RPMI7951 (cell line): ENCODE data around the gene RFX2. TPM values are rescaled to one million over a fixed set of nuclear protein-coding genes. Genes with fewer than 3 reads are reported as not detected.

Experiments
- DNase-seq: peaks from one replicate; pipeline ENCODE4 v3.0.0-alpha.2; 2012; ENCODE audit warnings: low read depth
- total RNA-seq: library from RNA; depleted of rRNA; stranded (reverse); fragments of >200 nt; shearing (Covaris generic); gene quantifications from 2 replicates; pipeline ENCODE4 v1.2.3, GENCODE V29; 2014; rRNA removed

Gene RFX2
- total RNA-seq, 1 experiment from 2014 or later = 7.3 TPM

DNA sequence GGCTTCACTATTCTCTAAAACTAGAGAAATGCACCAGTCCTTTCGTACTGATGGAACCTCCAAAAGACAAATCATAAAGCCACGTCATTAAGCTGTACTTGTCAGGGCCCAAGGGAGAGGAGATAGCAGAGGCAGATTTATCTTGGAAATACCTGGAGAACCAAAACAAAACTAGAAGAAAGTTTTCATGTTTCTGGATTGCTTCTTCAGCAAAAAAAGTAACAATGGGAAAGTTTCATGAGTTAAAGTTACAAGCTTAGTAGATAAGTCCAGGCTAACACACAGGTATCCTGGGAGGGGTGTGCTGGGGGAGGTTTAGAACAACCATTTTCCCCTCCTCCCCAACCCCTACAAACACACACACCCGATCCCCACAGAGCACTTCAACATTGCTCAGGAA lies 154.0 kb downstream of the RFX2 start:
- DNase-seq = no peak

DNA sequence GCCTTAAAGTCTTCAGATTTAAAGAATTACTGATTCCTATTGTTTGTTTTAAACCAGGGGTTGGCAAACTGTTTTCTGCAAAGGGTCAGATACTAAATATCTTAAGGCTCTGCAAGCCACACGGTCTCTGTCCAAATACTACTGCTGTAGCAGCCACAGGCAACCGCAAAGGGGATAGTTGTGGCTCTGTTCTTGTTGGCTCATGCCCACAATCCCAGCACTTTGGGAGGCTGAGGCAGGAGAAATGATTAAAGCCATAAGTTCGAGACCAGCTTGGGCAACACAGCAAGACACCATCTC lies 154.7 kb downstream of the RFX2 start:
- peak; percentile 43 for DNase-seq

DNA sequence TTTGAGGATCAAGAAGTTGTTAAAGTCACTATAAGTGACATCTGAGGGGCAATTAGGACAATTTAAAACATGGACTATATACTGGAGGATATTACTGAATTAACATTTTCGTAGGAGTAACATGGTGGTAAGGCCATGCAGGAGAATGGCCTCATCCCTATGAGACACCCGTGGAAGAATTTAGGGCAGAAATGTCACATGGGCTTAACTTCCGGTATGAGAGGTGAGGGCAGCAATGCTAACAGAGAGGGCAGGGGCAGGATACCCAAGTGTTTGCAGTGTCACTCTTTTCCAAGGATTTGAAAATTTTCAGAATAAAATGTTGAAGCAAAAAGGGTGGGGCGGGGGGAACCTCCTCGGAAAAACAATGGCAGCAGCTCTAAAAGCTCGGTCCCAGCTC lies 156.0 kb downstream of the RFX2 start:
- no peak for DNase-seq

GRCh38 chr19:5953680-5954213 lies 156.6 kb downstream of the RFX2 start:
- DNase-seq = peak; percentile 77

GRCh38 chr19:5953030-5953589 lies 157.2 kb downstream of the RFX2 start:
- DNase-seq = peak; percentile 27

- DNase-seq = no peak
Measured at GRCh38 chr19:5952193-5953029, 157.9 kb downstream of the RFX2 start.

DNA sequence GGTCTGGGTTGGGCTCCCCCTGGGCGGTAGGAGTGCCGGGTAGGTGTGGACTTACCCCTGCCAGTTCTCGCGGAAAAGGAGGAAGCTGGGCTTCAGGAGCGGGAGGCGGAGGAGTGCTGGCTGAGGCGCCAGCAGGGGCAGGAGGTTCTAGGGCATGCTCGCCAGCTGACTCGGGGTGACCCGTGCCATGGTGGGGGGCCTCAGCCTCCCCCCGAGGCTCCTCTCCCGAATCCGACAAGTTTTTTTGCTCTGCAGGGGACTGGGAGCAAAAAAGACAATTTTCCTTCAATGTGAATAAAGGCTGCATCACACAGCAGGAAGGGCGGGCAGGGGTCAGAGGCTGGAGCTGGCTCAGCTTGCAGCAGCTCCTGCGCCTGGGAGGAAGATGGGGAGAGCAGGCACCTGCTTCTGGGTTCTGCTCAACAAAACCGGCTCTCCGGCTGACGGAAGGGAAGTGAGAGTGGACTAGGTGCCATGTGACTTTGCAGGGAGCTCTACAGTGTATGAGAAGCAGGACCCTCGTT lies 158.9 kb downstream of the RFX2 start:
- no peak for DNase-seq

DNA sequence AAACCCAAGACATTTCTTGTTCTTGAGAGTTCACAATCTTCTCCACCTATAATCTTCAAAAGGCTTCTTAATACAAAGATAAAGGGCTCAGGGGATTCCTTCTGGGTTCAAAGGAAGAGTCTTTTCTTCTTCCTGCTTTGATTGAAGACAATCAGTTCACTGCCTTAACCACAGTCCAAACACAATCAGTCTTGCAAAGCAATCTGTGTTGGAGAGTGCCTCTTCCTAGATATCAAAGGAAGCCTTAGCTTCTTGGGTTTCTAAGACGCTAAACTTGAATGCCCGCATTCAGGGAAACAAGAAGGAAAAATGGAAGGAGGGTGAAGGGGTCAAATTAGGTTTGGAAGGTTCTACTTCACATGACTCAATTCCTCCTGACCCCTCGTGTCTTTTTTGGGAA lies 159.6 kb downstream of the RFX2 start:
- no peak for DNase-seq

DNA sequence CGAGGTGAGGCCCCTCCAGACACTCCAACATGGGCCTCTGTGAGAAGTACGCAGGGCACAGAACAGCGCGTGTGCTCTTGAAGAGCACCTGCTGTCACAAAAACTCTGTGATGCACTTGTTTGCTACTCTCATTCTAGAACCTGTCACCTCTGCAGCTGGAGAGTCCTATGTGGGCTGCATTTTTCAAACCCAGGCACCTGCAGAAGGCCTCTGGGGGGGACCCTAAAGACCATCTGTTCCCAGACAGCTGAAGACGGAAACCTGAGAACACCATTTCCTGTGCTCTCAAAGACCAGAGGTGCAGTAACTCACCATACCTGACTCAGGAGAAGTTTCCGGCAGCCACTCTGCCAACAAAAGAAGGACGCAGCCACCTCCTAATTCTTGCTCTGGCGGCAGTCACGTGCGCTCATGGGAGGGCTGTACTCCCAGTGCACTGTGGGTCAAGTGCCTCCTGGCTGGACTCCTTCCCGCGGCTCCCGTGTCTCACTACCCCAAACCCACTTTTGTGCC lies 160.5 kb downstream of the RFX2 start:
- DNase-seq = no peak

DNA sequence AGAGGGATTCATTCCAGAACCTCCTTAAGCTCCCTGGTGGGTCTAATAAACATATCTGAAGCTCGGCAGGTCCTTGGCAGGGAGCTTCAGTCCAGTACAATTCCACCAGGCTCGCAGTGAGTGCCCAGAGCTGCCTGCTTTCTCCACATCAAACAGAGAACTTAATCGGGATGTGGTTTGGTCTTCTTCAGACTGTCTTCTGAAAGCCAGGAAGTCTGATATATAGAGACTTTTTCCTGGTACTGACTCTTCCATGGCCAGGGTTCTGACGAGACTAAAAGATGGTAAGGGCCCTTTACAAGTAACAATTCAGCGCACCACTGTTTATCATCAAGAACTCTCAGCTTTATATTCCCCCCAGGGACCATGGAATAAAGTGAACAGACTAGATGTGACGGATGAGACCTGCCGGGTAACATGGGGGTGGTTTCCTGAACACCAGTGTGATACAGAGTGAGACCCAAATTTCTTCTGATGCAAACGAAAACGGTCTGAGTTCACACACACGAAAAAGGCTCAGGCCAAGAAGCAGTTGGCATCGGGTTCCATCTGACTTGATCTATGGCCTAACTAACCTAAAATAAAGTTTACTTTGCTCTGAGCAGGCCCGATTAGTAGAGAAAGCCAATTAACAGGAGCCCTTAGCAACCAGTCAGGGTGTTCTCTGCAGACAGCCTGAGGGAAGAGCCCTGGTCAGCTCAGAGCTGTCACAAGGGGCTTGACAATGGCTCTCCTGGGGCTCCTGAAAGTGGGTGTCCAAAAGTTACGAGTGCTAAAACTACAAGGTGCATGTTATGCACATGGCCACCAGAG lies 161.3 kb downstream of the RFX2 start:
- no peak for DNase-seq

DNA sequence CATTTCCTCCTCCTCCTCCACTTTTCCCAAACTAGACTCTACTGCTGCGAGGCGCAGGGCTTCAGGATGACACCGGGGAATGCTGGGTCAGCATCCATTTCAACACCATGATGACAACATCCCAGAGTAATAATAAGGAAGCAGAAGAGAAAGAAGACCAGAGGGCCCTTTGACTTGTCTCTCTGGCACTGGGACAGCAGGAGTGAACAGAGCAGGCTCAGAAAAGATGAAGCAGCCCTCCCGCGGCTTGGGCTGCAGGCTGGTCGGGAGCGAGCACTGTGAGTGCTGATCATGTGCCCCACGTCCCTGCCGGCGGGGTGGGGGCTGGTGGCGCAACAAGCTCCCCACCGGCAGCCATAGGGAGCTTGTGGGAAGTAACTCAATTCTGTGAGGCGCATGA lies 162.9 kb downstream of the RFX2 start:
- DNase-seq = no peak

- no peak for DNase-seq
Measured at GRCh38 chr19:5943623-5944022, 166.7 kb downstream of the RFX2 start.

Other genes starting within 250 kb of the RFX2 start
- gene FUT5, start 240.0 kb downstream of the RFX2 start, total RNA-seq = not detected in 2 replicates
- gene NDUFA11, start 206.7 kb downstream of the RFX2 start, total RNA-seq = 470 and 521 TPM in 2 replicates
- 1.4 and 1.5 TPM in 2 replicates for gene VMAC, start 205.6 kb downstream of the RFX2 start, total RNA-seq
- 1.6 and 1.8 TPM in 2 replicates for gene CAPS, start 196.2 kb downstream of the RFX2 start, total RNA-seq
- 54.9 and 62.6 TPM in 2 replicates for gene RANBP3, start 132.4 kb downstream of the RFX2 start, total RNA-seq
- not detected in 2 replicates for gene ACSBG2, start 25.2 kb upstream of the RFX2 start, total RNA-seq
- gene MLLT1, start 169.5 kb upstream of the RFX2 start, total RNA-seq = 7.8 and 8.8 TPM in 2 replicates
- gene ACER1, start 223.1 kb upstream of the RFX2 start, total RNA-seq = not detected in 2 replicates